Natural killer cell (primary cell): ENCODE data around the gene UBAC1. TPM values are rescaled to one million over a fixed set of nuclear protein-coding genes. Genes with fewer than 3 reads are reported as not detected.

Experiments used
- ATAC-seq, 3 donors: fragments of 150-1000 bp in 2 of 3; fragments of 200-7000 bp in 1 of 3; cut with Tn5 transposase; 1 replicate in 1 of 3; 2 replicates in 2 of 3; pipeline ENCODE4 v1.10.0; 2021; ENCODE audit warnings: mild to moderate bottlenecking in 2 of 3, moderate library complexity in 2 of 3
- DNase-seq, 2 donors: peaks; one replicate each; pipeline versions ENCODE4 v3.0.0 to v3.0.0-alpha.2; 2013 to 2021; ENCODE audit warnings: mixed read lengths in 1 of 2
- H3K27ac ChIP-seq: one replicate; pipeline ENCODE4 v1.5.1; 2013; ENCODE audit warnings: mild to moderate bottlenecking, low read length
- H3K27me3 ChIP-seq: one replicate; pipeline ENCODE4 v1.6.1; 2013; ENCODE audit warnings: low read length; ENCODE audit not compliant: control insufficient read depth, insufficient read depth
- H3K36me3 ChIP-seq: one replicate; pipeline ENCODE4 v1.6.1; 2013; ENCODE audit warnings: low read length; ENCODE audit not compliant: control insufficient read depth, insufficient read depth
- H3K4me1 ChIP-seq: one replicate; pipeline ENCODE4 v1.6.1; 2013; ENCODE audit warnings: low read length; ENCODE audit not compliant: control insufficient read depth, insufficient read depth
- H3K4me3 ChIP-seq: one replicate; pipeline ENCODE4 v1.5.1; 2013; ENCODE audit warnings: low read length
- H3K9me3 ChIP-seq: one replicate; pipeline ENCODE4 v1.6.1; 2013; ENCODE audit warnings: low read length; ENCODE audit not compliant: control insufficient read depth, insufficient read depth
- H3K27ac Mint-ChIP-seq, 2 donors: one replicate each; pipeline ENCODE4 v1.8.0; 2022; ENCODE audit warnings: mild to moderate bottlenecking in 2 of 2, mixed read lengths in 2 of 2, moderate library complexity in 1 of 2
- H3K27me3 Mint-ChIP-seq, 2 donors: one replicate each; pipeline ENCODE4 v1.8.0; 2022; ENCODE audit warnings: low read depth in 2 of 2, mixed read lengths in 2 of 2
- H3K36me3 Mint-ChIP-seq: one replicate; pipeline ENCODE4 v1.8.0; 2022; ENCODE audit warnings: mixed read lengths
- H3K4me1 Mint-ChIP-seq, 2 donors: one replicate each; pipeline ENCODE4 v1.8.0; 2022; ENCODE audit warnings: mixed read lengths in 2 of 2
- H3K4me3 Mint-ChIP-seq: one replicate; pipeline ENCODE4 v1.8.0; 2022; ENCODE audit warnings: mild to moderate bottlenecking, moderate library complexity, mixed read lengths
- H3K9me3 Mint-ChIP-seq, 2 donors: one replicate each; pipeline ENCODE4 v1.8.0; 2022; ENCODE audit warnings: mixed read lengths in 2 of 2
- WGBS: methylation state at CpG from one replicate; pipeline ENCODE4 v1.1.7; 2013; ENCODE audit warnings: missing lambda C conversion rate; ENCODE audit not compliant: insufficient coverage; 5-methylcytosine and 5-hydroxymethylcytosine counted together
- intact Hi-C: fragments of 100-400 bp; cut with micrococcal nuclease; formaldehyde crosslinking; loops from one replicate; pipeline ENCODE4 v1.14.2; 2022
- total RNA-seq, 4 donors: library from RNA; stranded (reverse); fragments of 120-200 nt in 1 of 4; gene quantifications; one replicate each; pipeline versions ENCODE4 v1.2.3 to v1.2.4, GENCODE V29; 2013 to 2022
- TF ChIP-seq, protein P1 (sequence below): fragments of 200-600 bp; IDR thresholded peaks from one replicate; pipeline ENCODE4 v1.8.0; 2022; ENCODE audit warnings: antibody characterized with exemption

UBAC1 gene
- total RNA-seq, 3 donors from 2014 or later (not counting 1 experiment from before 2014, with no cell fraction given), result 22.7 to 31.8 (median 27.6) TPM

DNA sequence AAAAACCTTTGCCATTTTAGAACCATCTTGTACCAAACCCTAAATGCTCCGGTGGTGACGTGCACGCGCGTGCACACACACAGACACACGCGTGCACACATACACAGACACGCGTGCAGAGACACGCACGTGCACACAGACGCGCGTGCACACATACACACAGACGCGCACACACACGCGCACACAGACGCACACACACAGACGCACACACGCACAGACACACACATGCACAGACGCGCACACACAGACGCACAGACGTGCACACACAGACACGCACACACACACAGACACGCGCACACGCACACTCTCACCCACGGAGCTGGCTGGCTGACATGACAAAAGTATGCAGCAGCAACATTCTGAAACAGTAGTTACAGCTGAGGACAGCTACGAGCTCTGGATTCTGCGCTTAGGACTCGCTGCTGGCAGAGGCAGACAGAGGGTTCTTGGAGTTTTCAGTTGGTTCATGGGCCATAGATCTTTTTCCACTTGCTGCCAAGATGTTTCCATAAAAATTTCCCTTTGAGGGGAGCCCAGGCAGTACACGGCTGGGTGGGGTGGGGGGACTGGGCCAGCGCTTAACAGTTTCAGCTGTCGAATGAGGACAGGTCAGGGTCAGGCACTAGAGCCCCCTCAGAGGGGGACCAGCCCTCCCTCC is 46.2 kb upstream of the UBAC1 start:
- DNase-seq (no peak), ATAC-seq (no peak)
- intact Hi-C loops, result no loop called here
- Histone ChIP-seq H3K27ac (no peak overlapping the region), H3K9me3 (no peaks in the 10 kb centered on the region), H3K4me3 (no peak overlapping the region), H3K4me1 (no peaks in the 10 kb centered on the region), H3K36me3 (peaks cover 2% of the 10 kb centered on the region), H3K27me3 (no peaks in the 10 kb centered on the region)
- H3K27me3 Mint-ChIP-seq, result no peaks in the 10 kb centered on the region
- H3K36me3 Mint-ChIP-seq, result no peaks in the 10 kb centered on the region
- no peak overlapping the region for H3K4me3 Mint-ChIP-seq
- peaks cover 0 to 4% of the 10 kb centered on the region in 2 donors for H3K4me1 Mint-ChIP-seq
- H3K27ac Mint-ChIP-seq, result no peak overlapping the region
- no peaks in the 10 kb centered on the region for H3K9me3 Mint-ChIP-seq
- TF ChIP-seq, protein P1, sequence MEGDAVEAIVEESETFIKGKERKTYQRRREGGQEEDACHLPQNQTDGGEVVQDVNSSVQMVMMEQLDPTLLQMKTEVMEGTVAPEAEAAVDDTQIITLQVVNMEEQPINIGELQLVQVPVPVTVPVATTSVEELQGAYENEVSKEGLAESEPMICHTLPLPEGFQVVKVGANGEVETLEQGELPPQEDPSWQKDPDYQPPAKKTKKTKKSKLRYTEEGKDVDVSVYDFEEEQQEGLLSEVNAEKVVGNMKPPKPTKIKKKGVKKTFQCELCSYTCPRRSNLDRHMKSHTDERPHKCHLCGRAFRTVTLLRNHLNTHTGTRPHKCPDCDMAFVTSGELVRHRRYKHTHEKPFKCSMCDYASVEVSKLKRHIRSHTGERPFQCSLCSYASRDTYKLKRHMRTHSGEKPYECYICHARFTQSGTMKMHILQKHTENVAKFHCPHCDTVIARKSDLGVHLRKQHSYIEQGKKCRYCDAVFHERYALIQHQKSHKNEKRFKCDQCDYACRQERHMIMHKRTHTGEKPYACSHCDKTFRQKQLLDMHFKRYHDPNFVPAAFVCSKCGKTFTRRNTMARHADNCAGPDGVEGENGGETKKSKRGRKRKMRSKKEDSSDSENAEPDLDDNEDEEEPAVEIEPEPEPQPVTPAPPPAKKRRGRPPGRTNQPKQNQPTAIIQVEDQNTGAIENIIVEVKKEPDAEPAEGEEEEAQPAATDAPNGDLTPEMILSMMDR, result no peak
- WGBS, result 91% methylated on average over 36 of the region's 36 CpGs

GRCh38 chr9:136006169-136006568 is 45.0 kb upstream of the UBAC1 start:
- Mint-ChIP-seq H3K27ac (no peak overlapping the region), H3K9me3 (no peaks in the 10 kb centered on the region), H3K4me1 (peaks cover 0 to 4% of the 10 kb centered on the region in 2 donors), H3K27me3 (no peaks in the 10 kb centered on the region), H3K36me3 (no peaks in the 10 kb centered on the region), H3K4me3 (no peak overlapping the region)
- WGBS, result 90% methylated on average over 7 of the region's 7 CpGs
- Histone ChIP-seq H3K36me3 (peaks cover 2% of the 10 kb centered on the region), H3K27me3 (no peaks in the 10 kb centered on the region), H3K27ac (no peak overlapping the region), H3K4me3 (no peak overlapping the region), H3K4me1 (no peaks in the 10 kb centered on the region), H3K9me3 (no peaks in the 10 kb centered on the region)
- DNase-seq (no peak), ATAC-seq (no peak)
- TF ChIP-seq, protein P1, result no peak
- intact Hi-C loops, result no loop called here

DNA sequence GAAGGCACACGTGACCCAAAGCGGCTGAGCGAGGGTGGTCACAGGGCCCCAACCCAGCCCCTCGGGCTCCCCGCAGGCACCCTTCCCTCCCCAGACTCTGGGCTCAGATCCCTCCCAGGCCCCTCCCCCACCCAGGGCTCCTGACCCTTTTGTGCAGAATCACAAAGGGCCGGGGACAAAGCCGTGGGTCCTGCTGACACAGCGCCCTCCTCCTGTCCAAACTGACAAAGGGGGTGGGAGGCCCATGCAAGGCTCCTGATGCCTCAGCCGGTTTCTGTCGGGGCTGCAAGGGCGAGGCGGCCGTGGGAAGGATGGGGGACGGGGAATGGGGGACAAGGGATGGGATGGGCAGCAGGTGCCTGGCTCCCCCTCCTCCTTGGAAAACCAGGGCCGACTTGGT is 43.5 kb upstream of the UBAC1 start:
- DNase-seq (no peak), ATAC-seq (no peak)
- Histone ChIP-seq H3K4me1 (no peaks in the 10 kb centered on the region), H3K4me3 (no peak overlapping the region), H3K36me3 (no peaks in the 10 kb centered on the region), H3K9me3 (no peaks in the 10 kb centered on the region), H3K27ac (no peak overlapping the region), H3K27me3 (no peaks in the 10 kb centered on the region)
- Mint-ChIP-seq H3K4me1 (peaks cover 0 to 4% of the 10 kb centered on the region in 2 donors), H3K9me3 (no peaks in the 10 kb centered on the region), H3K36me3 (no peaks in the 10 kb centered on the region), H3K4me3 (no peak overlapping the region), H3K27ac (no peak overlapping the region), H3K27me3 (no peaks in the 10 kb centered on the region)
- WGBS, result 86% methylated on average over 15 of the region's 15 CpGs
- intact Hi-C loops, result no loop called here
- TF ChIP-seq, protein P1, result no peak

DNA sequence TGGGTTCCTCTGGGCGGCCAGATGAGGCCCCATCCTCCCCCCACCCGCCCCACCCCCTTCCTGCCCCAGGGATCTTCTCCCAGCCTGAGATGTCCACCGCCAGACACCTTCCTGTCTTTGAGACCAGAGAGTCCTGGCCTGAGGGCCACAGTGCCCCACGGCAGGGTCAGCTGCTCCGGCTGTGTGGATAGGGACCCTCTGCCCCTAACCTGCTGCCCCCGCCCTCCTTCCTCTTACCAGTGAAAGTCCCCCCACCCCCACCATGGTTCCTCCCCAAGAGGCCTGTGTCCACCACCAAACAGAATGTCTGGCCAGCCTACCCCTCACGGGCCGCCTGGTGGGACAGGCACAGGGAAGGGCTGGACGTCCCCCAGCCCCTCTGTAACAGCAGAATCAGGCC is 43.0 kb upstream of the UBAC1 start:
- Histone ChIP-seq H3K36me3 (no peaks in the 10 kb centered on the region), H3K9me3 (no peaks in the 10 kb centered on the region), H3K27me3 (no peaks in the 10 kb centered on the region), H3K4me1 (no peaks in the 10 kb centered on the region), H3K27ac (no peak overlapping the region), H3K4me3 (no peak overlapping the region)
- ATAC-seq (no peak), DNase-seq (no peak)
- WGBS, result 88% methylated on average over 8 of the region's 9 CpGs
- Mint-ChIP-seq H3K9me3 (no peaks in the 10 kb centered on the region), H3K36me3 (no peaks in the 10 kb centered on the region), H3K27ac (peak overlapping the region in 1 of 2 donors; percentile 42), H3K4me1 (peaks cover 0 to 4% of the 10 kb centered on the region in 2 donors), H3K27me3 (no peaks in the 10 kb centered on the region), H3K4me3 (no peak overlapping the region)
- intact Hi-C loops, result no loop called here
- TF ChIP-seq, protein P1, result no peak
